Neural progenitor cell (in vitro differentiated cells): ENCODE measurements around the gene MINDY4.

Source experiments
- EZH2 ChIP-seq: fragments of 200-600 bp; sonication (generic); IDR thresholded peaks from 2 replicates; pipeline ENCODE4 v1.6.1; 2017; ENCODE audit warnings: antibody characterized with exemption, mild to moderate bottlenecking, moderate library complexity
- TF ChIP-seq, protein P1 (sequence below): fragments of 200-600 bp; sonication (generic); IDR thresholded peaks from 2 replicates; pipeline ENCODE4 v1.5.1; 2017; ENCODE audit warnings: antibody characterized with exemption, mild to moderate bottlenecking

DNA sequence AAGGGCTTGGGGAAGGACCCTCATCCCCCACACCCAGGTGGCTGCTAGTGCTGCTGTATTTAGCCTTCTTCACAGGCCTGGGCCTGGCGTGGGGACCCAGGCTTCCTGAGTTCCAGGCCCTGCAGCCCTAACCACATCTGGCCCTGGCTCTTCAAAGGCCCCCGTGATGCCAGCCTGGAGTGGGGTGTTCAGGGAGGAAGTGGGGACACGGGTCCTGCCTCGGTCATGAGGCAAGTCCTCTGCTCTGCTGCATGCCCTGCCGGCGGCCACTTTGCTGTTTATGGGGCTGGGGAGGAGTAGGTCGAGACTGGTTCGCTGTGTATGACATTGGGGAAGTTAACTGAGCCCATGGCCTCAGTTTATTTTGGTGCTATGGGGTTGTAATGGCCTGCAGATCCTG lies 131.9 kb downstream of the MINDY4 start:
- TF ChIP-seq, protein P1, sequence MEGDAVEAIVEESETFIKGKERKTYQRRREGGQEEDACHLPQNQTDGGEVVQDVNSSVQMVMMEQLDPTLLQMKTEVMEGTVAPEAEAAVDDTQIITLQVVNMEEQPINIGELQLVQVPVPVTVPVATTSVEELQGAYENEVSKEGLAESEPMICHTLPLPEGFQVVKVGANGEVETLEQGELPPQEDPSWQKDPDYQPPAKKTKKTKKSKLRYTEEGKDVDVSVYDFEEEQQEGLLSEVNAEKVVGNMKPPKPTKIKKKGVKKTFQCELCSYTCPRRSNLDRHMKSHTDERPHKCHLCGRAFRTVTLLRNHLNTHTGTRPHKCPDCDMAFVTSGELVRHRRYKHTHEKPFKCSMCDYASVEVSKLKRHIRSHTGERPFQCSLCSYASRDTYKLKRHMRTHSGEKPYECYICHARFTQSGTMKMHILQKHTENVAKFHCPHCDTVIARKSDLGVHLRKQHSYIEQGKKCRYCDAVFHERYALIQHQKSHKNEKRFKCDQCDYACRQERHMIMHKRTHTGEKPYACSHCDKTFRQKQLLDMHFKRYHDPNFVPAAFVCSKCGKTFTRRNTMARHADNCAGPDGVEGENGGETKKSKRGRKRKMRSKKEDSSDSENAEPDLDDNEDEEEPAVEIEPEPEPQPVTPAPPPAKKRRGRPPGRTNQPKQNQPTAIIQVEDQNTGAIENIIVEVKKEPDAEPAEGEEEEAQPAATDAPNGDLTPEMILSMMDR: no peak
- no peak for TF ChIP-seq EZH2
